H9 (cell line): ENCODE measurements around the gene MYLK4. TPM values are rescaled to one million over a fixed set of nuclear protein-coding genes. Genes with fewer than 3 reads are reported as not detected.

Source experiments
- DNase-seq: peaks from one replicate; pipeline ENCODE4 v3.0.0-alpha.2; 2017
- H2AFZ ChIP-seq: one replicate; pipeline ENCODE4 v1.6.1; 2013; ENCODE audit warnings: mild to moderate bottlenecking, low read length, control low read depth, moderate library complexity
- H2AK5ac ChIP-seq: 2 replicates; pipeline ENCODE4 v1.6.1; 2013; ENCODE audit warnings: low read length, control low read depth, mixed read lengths; ENCODE audit not compliant: insufficient read length
- H2BK120ac ChIP-seq: one replicate; pipeline ENCODE4 v1.6.1; 2013; ENCODE audit warnings: low read depth, mild to moderate bottlenecking, low read length, control low read depth, inconsistent platforms; ENCODE audit not compliant: poor library complexity, severe bottlenecking
- H2BK12ac ChIP-seq: 2 replicates; pipeline ENCODE4 v1.6.1; 2013; ENCODE audit warnings: low read length, control low read depth, mixed read lengths, low read depth; ENCODE audit not compliant: insufficient read length
- H2BK15ac ChIP-seq: 2 replicates; pipeline ENCODE4 v1.6.1; 2013; ENCODE audit warnings: low read depth, low read length, control low read depth
- H2BK20ac ChIP-seq: one replicate; pipeline ENCODE4 v1.6.1; 2013; ENCODE audit warnings: low read depth, mild to moderate bottlenecking, low read length, control low read depth, inconsistent platforms; ENCODE audit not compliant: poor library complexity, severe bottlenecking
- H2BK5ac ChIP-seq: 2 replicates; pipeline ENCODE4 v1.6.1; 2013; ENCODE audit warnings: low read length, control low read depth, mixed read lengths; ENCODE audit not compliant: insufficient read length
- H3K14ac ChIP-seq: 2 replicates; pipeline ENCODE4 v1.6.1; 2013; ENCODE audit warnings: low read length, control low read depth; ENCODE audit not compliant: insufficient read depth
- H3K18ac ChIP-seq: 2 replicates; pipeline ENCODE4 v1.6.1; 2013; ENCODE audit warnings: low read depth, mild to moderate bottlenecking, mixed read lengths, low read length, control low read depth; ENCODE audit not compliant: insufficient read length
- H3K23ac ChIP-seq: 2 replicates; pipeline ENCODE4 v1.6.1; 2013; ENCODE audit warnings: low read length, control low read depth, mixed read lengths, low read depth; ENCODE audit not compliant: insufficient read length
- H3K23me2 ChIP-seq: 2 replicates; pipeline ENCODE4 v1.6.1; 2013; ENCODE audit warnings: low read depth, mild to moderate bottlenecking, mixed read lengths, low read length, control low read depth; ENCODE audit not compliant: insufficient read length, poor library complexity, severe bottlenecking
- H3K27ac ChIP-seq: 2 replicates; pipeline ENCODE4 v1.5.1; 2013; ENCODE audit warnings: low read length, control low read depth, mixed read lengths, low read depth; ENCODE audit not compliant: insufficient read length
- H3K27me3 ChIP-seq: 2 replicates; pipeline ENCODE4 v1.6.1; 2013; ENCODE audit warnings: low read length, control low read depth, inconsistent platforms; ENCODE audit not compliant: insufficient read depth
- H3K4ac ChIP-seq: 2 replicates; pipeline ENCODE4 v1.6.1; 2013; ENCODE audit warnings: low read depth, mild to moderate bottlenecking, control low read depth, inconsistent platforms, low read length, moderate library complexity
- H3K4me1 ChIP-seq: 2 replicates; pipeline ENCODE4 v1.6.1; 2013; ENCODE audit warnings: low read length, control low read depth, inconsistent platforms; ENCODE audit not compliant: insufficient read depth
- H3K4me2 ChIP-seq: 2 replicates; pipeline ENCODE4 v1.6.1; 2013; ENCODE audit warnings: low read length, control low read depth, mixed read lengths; ENCODE audit not compliant: insufficient read length, insufficient read depth
- H3K56ac ChIP-seq: 2 replicates; pipeline ENCODE4 v1.6.1; 2013; ENCODE audit warnings: low read depth, mild to moderate bottlenecking, mixed read lengths, low read length, control low read depth; ENCODE audit not compliant: insufficient read length
- H3K79me1 ChIP-seq: 2 replicates; pipeline ENCODE4 v1.6.1; 2013; ENCODE audit warnings: low read depth, mild to moderate bottlenecking, moderate library complexity, low read length, control low read depth, inconsistent platforms; ENCODE audit not compliant: insufficient read depth, poor library complexity, severe bottlenecking
- H3K79me2 ChIP-seq: 2 replicates; pipeline ENCODE4 v1.6.1; 2013; ENCODE audit warnings: low read length, control low read depth, inconsistent platforms; ENCODE audit not compliant: insufficient read depth
- H3K9ac ChIP-seq: 2 replicates; pipeline ENCODE4 v1.6.1; 2013; ENCODE audit warnings: low read length, control low read depth, mixed read lengths; ENCODE audit not compliant: insufficient read length; ENCODE audit errors: extremely low read depth
- H3K9me3 ChIP-seq: one replicate; pipeline ENCODE4 v1.6.1; 2013; ENCODE audit warnings: low read depth, low read length, inconsistent platforms; ENCODE audit not compliant: control insufficient read depth
- H3T11ph ChIP-seq: one replicate; pipeline ENCODE4 v1.6.1; 2013; ENCODE audit warnings: mild to moderate bottlenecking, low read length, control low read depth, inconsistent platforms
- H4K20me1 ChIP-seq: one replicate; pipeline ENCODE4 v1.6.1; 2013; ENCODE audit not compliant: control insufficient read depth, insufficient read length, insufficient read depth
- H4K5ac ChIP-seq: 2 replicates; pipeline ENCODE4 v1.6.1; 2013; ENCODE audit warnings: low read depth, mild to moderate bottlenecking, mixed read lengths, low read length, control low read depth; ENCODE audit not compliant: insufficient read length
- H4K8ac ChIP-seq: replicated peaks from 2 replicates; pipeline ENCODE4 v1.6.1; 2013; ENCODE audit warnings: low read length, control low read depth, mixed read lengths, low read depth; ENCODE audit not compliant: insufficient read length
- H4K91ac ChIP-seq: 2 replicates; pipeline ENCODE4 v1.6.1; 2013; ENCODE audit warnings: low read depth, mild to moderate bottlenecking, moderate library complexity, mixed read lengths, low read length, control low read depth; ENCODE audit not compliant: insufficient read length
- H3K27ac Mint-ChIP-seq, 3 experiments: 2 replicates in 2 of 3; 3 replicates in 1 of 3; pipeline ENCODE4 v1.8.0; 2020 to 2021; ENCODE audit warnings: mixed read lengths in 3 of 3, mild to moderate bottlenecking in 1 of 3, moderate library complexity in 1 of 3
- H3K27me3 Mint-ChIP-seq: 2 replicates; pipeline ENCODE4 v1.8.0; 2021; ENCODE audit warnings: low read depth, mild to moderate bottlenecking, moderate library complexity, mixed read lengths
- H3K36me3 Mint-ChIP-seq, 3 experiments: 2 replicates in 2 of 3; 3 replicates in 1 of 3; pipeline ENCODE4 v1.8.0; 2020 to 2021; ENCODE audit warnings: low read depth in 3 of 3, mixed read lengths in 3 of 3; ENCODE audit not compliant: insufficient read depth in 1 of 3
- H3K4me1 Mint-ChIP-seq, 2 experiments: 2 replicates each; pipeline ENCODE4 v1.8.0; 2020; ENCODE audit warnings: mixed read lengths in 2 of 2
- H3K4me3 Mint-ChIP-seq, 2 experiments: 2 replicates in 1 of 2; 3 replicates in 1 of 2; pipeline ENCODE4 v1.8.0; 2020 to 2021; ENCODE audit warnings: mild to moderate bottlenecking in 2 of 2, mixed read lengths in 2 of 2, moderate library complexity in 1 of 2
- H3K9me3 Mint-ChIP-seq, 2 experiments: 2 replicates in 1 of 2; 3 replicates in 1 of 2; pipeline ENCODE4 v1.8.0; 2020; ENCODE audit warnings: mild to moderate bottlenecking in 2 of 2, mixed read lengths in 2 of 2, moderate library complexity in 1 of 2
- WGBS: extraction: QIAGEN DNeasy Blood & Tissue Kit; methylation state at CpG from one replicate; pipeline ENCODE4 v1.1.7; 2013; ENCODE audit warnings: missing lambda C conversion rate, low lambda C conversion rate, mixed read lengths; ENCODE audit not compliant: insufficient read length; ENCODE audit errors: extremely low coverage; 5-methylcytosine and 5-hydroxymethylcytosine counted together
- total RNA-seq: library from RNA; stranded (reverse); gene quantifications from 2 replicates; pipeline ENCODE4 v1.2.1, GENCODE V29; 2021
- TF ChIP-seq, protein P1 (sequence below): fragments of 200-600 bp; sonication (generic); conservative IDR thresholded peaks from 3 replicates; pipeline ENCODE4 v1.8.0; 2021; ENCODE audit warnings: antibody characterized with exemption, mild to moderate bottlenecking

The MYLK4 gene
- total RNA-seq, 1 experiment from 2014 or later, result 0.28 TPM

GRCh38 chr6:2793534-2794151 is 42.9 kb upstream of the MYLK4 start:
- Mint-ChIP-seq H3K27ac (peak overlapping the region in 2 of 3 experiments; percentile 15 to 68; a peak in 2 of 7 replicates), H3K27me3 (no peaks in the 10 kb centered on the region), H3K9me3 (no peaks in the 10 kb centered on the region), H3K4me3 (no peak overlapping the region), H3K4me1 (peaks cover 28 to 29% of the 10 kb centered on the region in 2 experiments), H3K36me3 (peaks cover 0 to 12% (median 0%) of the 10 kb centered on the region in 3 experiments; a peak in 2 of 7 replicates)
- H3K56ac ChIP-seq, result no peak overlapping the region
- no peak overlapping the region for H3K9ac ChIP-seq
- H4K8ac ChIP-seq, result no peak overlapping the region
- no peak overlapping the region for H4K5ac ChIP-seq
- no peak overlapping the region for H2BK20ac ChIP-seq
- H3K4me2 ChIP-seq, result no peak overlapping the region
- DNase-seq, result no peak
- no peaks in the 10 kb centered on the region for H3K79me2 ChIP-seq
- no peak overlapping the region for H2AFZ ChIP-seq
- no peak overlapping the region for H3K4ac ChIP-seq
- no peaks in the 10 kb centered on the region for H3K27me3 ChIP-seq
- H4K91ac ChIP-seq, result no peak overlapping the region
- no CpG with 5 or more reads among the region's 9 CpGs for WGBS
- no peak overlapping the region for H3K23ac ChIP-seq
- no peak overlapping the region; the same call in 1 of the 2 replicates for H3K14ac ChIP-seq
- H3K4me1 ChIP-seq, result no peaks in the 10 kb centered on the region
- no peak overlapping the region for H3K27ac ChIP-seq
- H3K9me3 ChIP-seq, result no peaks in the 10 kb centered on the region
- no peak overlapping the region for H2BK5ac ChIP-seq
- H2BK15ac ChIP-seq, result no peak overlapping the region
- H2AK5ac ChIP-seq, result no peak overlapping the region
- no peaks in the 10 kb centered on the region for H4K20me1 ChIP-seq
- TF ChIP-seq, protein P1, sequence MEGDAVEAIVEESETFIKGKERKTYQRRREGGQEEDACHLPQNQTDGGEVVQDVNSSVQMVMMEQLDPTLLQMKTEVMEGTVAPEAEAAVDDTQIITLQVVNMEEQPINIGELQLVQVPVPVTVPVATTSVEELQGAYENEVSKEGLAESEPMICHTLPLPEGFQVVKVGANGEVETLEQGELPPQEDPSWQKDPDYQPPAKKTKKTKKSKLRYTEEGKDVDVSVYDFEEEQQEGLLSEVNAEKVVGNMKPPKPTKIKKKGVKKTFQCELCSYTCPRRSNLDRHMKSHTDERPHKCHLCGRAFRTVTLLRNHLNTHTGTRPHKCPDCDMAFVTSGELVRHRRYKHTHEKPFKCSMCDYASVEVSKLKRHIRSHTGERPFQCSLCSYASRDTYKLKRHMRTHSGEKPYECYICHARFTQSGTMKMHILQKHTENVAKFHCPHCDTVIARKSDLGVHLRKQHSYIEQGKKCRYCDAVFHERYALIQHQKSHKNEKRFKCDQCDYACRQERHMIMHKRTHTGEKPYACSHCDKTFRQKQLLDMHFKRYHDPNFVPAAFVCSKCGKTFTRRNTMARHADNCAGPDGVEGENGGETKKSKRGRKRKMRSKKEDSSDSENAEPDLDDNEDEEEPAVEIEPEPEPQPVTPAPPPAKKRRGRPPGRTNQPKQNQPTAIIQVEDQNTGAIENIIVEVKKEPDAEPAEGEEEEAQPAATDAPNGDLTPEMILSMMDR, result no peak
- H3K18ac ChIP-seq, result no peak overlapping the region
- H2BK12ac ChIP-seq, result no peak overlapping the region
- H3K23me2 ChIP-seq, result no peaks in the 10 kb centered on the region
- no peak overlapping the region for H2BK120ac ChIP-seq
- H3T11ph ChIP-seq, result no peak overlapping the region
- no peaks in the 10 kb centered on the region for H3K79me1 ChIP-seq
